ENCODE results near the gene SWAP70. TPM values are rescaled to one million over a fixed set of nuclear protein-coding genes. Genes with fewer than 3 reads are reported as not detected.

The SWAP70 gene
- polyA plus RNA-seq, 3 donors, result 10.9 to 26.4 (median 13.8) TPM

DNA sequence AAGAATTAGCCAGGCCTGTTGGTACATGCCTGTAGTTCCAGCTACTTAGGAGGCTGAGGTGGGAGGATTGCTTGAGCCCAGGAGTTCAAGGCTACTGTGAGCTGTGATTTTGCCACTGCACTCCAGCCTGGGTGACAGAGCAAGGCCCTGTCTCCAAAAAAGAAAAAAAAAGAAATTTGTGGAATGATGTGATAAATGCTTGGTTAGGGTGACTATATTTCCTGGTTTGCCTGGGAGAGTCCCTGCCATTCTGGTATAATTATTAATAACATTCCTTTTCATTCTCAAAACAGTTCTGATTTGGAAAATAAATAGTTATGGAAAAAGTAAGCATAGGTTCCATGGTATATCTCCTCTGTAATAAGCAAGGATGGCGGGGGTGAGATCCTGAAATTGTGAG lies 74.8 kb downstream of the SWAP70 start:
- H3K36me3 Mint-ChIP-seq, result peaks cover 58 to 83% of the 10 kb centered on the region in 2 donors
- 100% methylated on average over 1 of the region's 1 CpG for WGBS (ENCODE audit: insufficient coverage)
- peaks cover 4% of the 10 kb centered on the region for H4K20me1 ChIP-seq (ENCODE audit: insufficient read depth, low read length)
- no peak overlapping the region for H2AFZ ChIP-seq (ENCODE audit: insufficient read depth, low read depth, low read length, poor library complexity, severe bottlenecking)
- intact Hi-C loops (cut with micrococcal nuclease), result no loop called here
- H3K79me2 ChIP-seq (ENCODE audit: insufficient read depth, low read length), result no peaks in the 10 kb centered on the region
- peak overlapping the region in 5 of 7 donors; percentile 27 to 84 (median 57) for H3K27ac Mint-ChIP-seq
- peaks cover 0 to 13% (median 6%) of the 10 kb centered on the region in 7 donors for H3K9me3 Mint-ChIP-seq
- peaks cover 13% of the 10 kb centered on the region for H3K4me1 Mint-ChIP-seq
- H3K36me3 ChIP-seq (replicated peaks in 1 of 2; ENCODE audit: control insufficient read depth in 1 of 2, insufficient read depth in 2 of 2, low read length in 2 of 2), result peaks cover 38 to 81% of the 10 kb centered on the region in 2 donors
- DNase-seq, result no peak
- H3K27ac ChIP-seq (ENCODE audit: low read depth in 1 of 2, low read length in 2 of 2), result peak overlapping the region in 1 of 2 donors; percentile 51
- no peaks in the 10 kb centered on the region for H3K27me3 Mint-ChIP-seq (ENCODE audit: low read depth in 3 of 3)
- H3K4me2 ChIP-seq (replicated peaks; ENCODE audit: extremely low read depth, low read length, poor library complexity, severe bottlenecking), result no peak overlapping the region
- no peaks in the 10 kb centered on the region for H3K27me3 ChIP-seq (ENCODE audit: control insufficient read depth in 2 of 2, insufficient read depth in 2 of 2, low read length in 2 of 2)
- H3K4me1 ChIP-seq (ENCODE audit: control insufficient read depth in 1 of 2, insufficient read depth in 2 of 2, low read length in 2 of 2), result peaks cover 0 to 6% of the 10 kb centered on the region in 2 donors
- H3K9me3 ChIP-seq (replicated peaks in 1 of 2; ENCODE audit: control insufficient read depth in 1 of 2, insufficient read depth in 1 of 2, low read length in 2 of 2), result no peaks in the 10 kb centered on the region
- TF ChIP-seq, protein P1, sequence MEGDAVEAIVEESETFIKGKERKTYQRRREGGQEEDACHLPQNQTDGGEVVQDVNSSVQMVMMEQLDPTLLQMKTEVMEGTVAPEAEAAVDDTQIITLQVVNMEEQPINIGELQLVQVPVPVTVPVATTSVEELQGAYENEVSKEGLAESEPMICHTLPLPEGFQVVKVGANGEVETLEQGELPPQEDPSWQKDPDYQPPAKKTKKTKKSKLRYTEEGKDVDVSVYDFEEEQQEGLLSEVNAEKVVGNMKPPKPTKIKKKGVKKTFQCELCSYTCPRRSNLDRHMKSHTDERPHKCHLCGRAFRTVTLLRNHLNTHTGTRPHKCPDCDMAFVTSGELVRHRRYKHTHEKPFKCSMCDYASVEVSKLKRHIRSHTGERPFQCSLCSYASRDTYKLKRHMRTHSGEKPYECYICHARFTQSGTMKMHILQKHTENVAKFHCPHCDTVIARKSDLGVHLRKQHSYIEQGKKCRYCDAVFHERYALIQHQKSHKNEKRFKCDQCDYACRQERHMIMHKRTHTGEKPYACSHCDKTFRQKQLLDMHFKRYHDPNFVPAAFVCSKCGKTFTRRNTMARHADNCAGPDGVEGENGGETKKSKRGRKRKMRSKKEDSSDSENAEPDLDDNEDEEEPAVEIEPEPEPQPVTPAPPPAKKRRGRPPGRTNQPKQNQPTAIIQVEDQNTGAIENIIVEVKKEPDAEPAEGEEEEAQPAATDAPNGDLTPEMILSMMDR (IDR thresholded peaks at IDR 0.05), result no peak
- H3K4me3 ChIP-seq (replicated peaks in 1 of 3; ENCODE audit: low read depth in 2 of 3, low read length in 3 of 3), result no peak overlapping the region
- no peak overlapping the region for H3K9ac ChIP-seq (ENCODE audit: insufficient read depth, low read length, poor library complexity, severe bottlenecking)
- no peak overlapping the region for H3K4me3 Mint-ChIP-seq

DNA sequence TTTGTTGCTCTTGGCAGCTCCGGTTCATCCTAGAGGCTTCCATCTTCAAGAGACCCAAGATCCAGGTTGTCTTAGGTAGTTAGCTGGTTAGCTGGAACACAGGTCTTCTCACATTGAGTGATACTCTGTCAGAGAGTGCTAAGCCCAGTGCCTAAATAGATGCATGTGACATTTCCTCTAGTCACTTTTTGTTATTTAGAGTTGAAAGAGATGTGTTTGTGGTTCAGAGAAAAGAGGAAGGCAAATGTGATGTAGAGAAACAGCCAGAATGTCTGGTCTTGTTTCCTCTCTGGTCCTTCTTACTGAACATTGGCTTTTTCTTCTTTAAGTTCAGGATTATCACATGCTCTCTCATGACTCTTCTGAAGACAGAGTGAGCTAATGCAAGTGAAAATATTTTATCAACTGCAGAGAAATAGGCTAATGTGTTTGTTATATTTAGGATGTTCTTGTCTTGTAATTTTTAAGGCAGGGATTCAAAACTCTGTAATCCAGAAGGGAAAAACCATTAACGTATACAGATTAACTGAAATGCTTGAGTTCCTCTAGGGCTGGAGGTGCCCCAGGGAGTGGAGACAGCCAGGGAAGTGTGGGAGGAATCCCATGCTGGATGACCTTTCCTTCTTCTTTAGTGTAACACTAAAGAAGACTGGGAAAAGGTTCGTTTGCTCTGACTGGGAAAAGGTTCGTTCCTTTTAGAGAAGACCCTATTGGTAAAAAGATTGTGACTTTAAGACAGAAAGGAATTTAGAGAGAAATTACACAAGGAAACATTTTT lies 75.4 kb downstream of the SWAP70 start:
- H3K9ac ChIP-seq (ENCODE audit: insufficient read depth, low read length, poor library complexity, severe bottlenecking), result no peak overlapping the region
- H3K27ac Mint-ChIP-seq, result peak overlapping the region in 5 of 7 donors; percentile 13 to 86 (median 67)
- intact Hi-C loops (cut with micrococcal nuclease), result no loop called here
- no peaks in the 10 kb centered on the region for H3K79me2 ChIP-seq (ENCODE audit: insufficient read depth, low read length)
- peaks cover 13% of the 10 kb centered on the region for H3K4me1 Mint-ChIP-seq
- H3K4me3 ChIP-seq (replicated peaks in 1 of 3; ENCODE audit: low read depth in 2 of 3, low read length in 3 of 3), result no peak overlapping the region
- H3K36me3 ChIP-seq (replicated peaks in 1 of 2; ENCODE audit: control insufficient read depth in 1 of 2, insufficient read depth in 2 of 2, low read length in 2 of 2), result peaks cover 38 to 75% of the 10 kb centered on the region in 2 donors
- no peaks in the 10 kb centered on the region for H3K9me3 ChIP-seq (replicated peaks in 1 of 2; ENCODE audit: control insufficient read depth in 1 of 2, insufficient read depth in 1 of 2, low read length in 2 of 2)
- H3K4me1 ChIP-seq (ENCODE audit: control insufficient read depth in 1 of 2, insufficient read depth in 2 of 2, low read length in 2 of 2), result peaks cover 0 to 6% of the 10 kb centered on the region in 2 donors
- H3K36me3 Mint-ChIP-seq, result peaks cover 53 to 81% of the 10 kb centered on the region in 2 donors
- peaks cover 4% of the 10 kb centered on the region for H4K20me1 ChIP-seq (ENCODE audit: insufficient read depth, low read length)
- no peaks in the 10 kb centered on the region for H3K27me3 Mint-ChIP-seq (ENCODE audit: low read depth in 3 of 3)
- WGBS (ENCODE audit: insufficient coverage), result no CpG with 5 or more reads among the region's 4 CpGs
- peaks cover 0 to 13% (median 6%) of the 10 kb centered on the region in 7 donors for H3K9me3 Mint-ChIP-seq
- no peak overlapping the region for H3K4me3 Mint-ChIP-seq
- no peak overlapping the region for H2AFZ ChIP-seq (ENCODE audit: insufficient read depth, low read depth, low read length, poor library complexity, severe bottlenecking)
- no peak overlapping the region for H3K4me2 ChIP-seq (replicated peaks; ENCODE audit: extremely low read depth, low read length, poor library complexity, severe bottlenecking)
- H3K27me3 ChIP-seq (ENCODE audit: control insufficient read depth in 2 of 2, insufficient read depth in 2 of 2, low read length in 2 of 2), result no peaks in the 10 kb centered on the region
- TF ChIP-seq, protein P1 (IDR thresholded peaks at IDR 0.05), result no peak
- DNase-seq, result peak in 1 of 3 donors; percentile 9
- H3K27ac ChIP-seq (ENCODE audit: low read depth in 1 of 2, low read length in 2 of 2), result peak overlapping the region in 1 of 2 donors; percentile 21

All from CD14-positive monocyte (primary cell).